ENCODE results near the gene PPFIBP2. TPM values are rescaled to one million over a fixed set of nuclear protein-coding genes. Genes with fewer than 3 reads are reported as not detected.

The PPFIBP2 gene
- total RNA-seq, 4 donors from 2014 or later: 7.5 to 12.5 (median 10.0) TPM

- Histone ChIP-seq H3K27ac (replicated peaks in 1 of 4) (peak overlapping the region in 1 of 4 donors; percentile 41), H3K9me3 (no peaks in the 10 kb centered on the region), H3K4me3 (no peak overlapping the region), H3K4me1 (peaks cover 4 to 24% (median 17%) of the 10 kb centered on the region in 4 donors), H3K27me3 (no peaks in the 10 kb centered on the region), H3K36me3 (no peaks in the 10 kb centered on the region)
- intact Hi-C loops (cut with DNase I): no loop called here
- no peak for DNase-seq (ENCODE audit: extremely low spot score)
- 93% methylated on average over 4 of the region's 4 CpGs for WGBS
- no peak for TF ChIP-seq POLR2A (IDR thresholded peaks at IDR 0.05; ENCODE audit: low read depth)
- no peak for TF ChIP-seq EP300 (IDR thresholded peaks at IDR 0.05)
- TF ChIP-seq, protein P1, sequence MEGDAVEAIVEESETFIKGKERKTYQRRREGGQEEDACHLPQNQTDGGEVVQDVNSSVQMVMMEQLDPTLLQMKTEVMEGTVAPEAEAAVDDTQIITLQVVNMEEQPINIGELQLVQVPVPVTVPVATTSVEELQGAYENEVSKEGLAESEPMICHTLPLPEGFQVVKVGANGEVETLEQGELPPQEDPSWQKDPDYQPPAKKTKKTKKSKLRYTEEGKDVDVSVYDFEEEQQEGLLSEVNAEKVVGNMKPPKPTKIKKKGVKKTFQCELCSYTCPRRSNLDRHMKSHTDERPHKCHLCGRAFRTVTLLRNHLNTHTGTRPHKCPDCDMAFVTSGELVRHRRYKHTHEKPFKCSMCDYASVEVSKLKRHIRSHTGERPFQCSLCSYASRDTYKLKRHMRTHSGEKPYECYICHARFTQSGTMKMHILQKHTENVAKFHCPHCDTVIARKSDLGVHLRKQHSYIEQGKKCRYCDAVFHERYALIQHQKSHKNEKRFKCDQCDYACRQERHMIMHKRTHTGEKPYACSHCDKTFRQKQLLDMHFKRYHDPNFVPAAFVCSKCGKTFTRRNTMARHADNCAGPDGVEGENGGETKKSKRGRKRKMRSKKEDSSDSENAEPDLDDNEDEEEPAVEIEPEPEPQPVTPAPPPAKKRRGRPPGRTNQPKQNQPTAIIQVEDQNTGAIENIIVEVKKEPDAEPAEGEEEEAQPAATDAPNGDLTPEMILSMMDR (IDR thresholded peaks at IDR 0.05): no peak
- no peak for TF ChIP-seq POLR2AphosphoS5 (IDR thresholded peaks at IDR 0.05)
Observed at GRCh38 chr11:7522546-7522945, 8.7 kb downstream of the PPFIBP2 start.

DNA sequence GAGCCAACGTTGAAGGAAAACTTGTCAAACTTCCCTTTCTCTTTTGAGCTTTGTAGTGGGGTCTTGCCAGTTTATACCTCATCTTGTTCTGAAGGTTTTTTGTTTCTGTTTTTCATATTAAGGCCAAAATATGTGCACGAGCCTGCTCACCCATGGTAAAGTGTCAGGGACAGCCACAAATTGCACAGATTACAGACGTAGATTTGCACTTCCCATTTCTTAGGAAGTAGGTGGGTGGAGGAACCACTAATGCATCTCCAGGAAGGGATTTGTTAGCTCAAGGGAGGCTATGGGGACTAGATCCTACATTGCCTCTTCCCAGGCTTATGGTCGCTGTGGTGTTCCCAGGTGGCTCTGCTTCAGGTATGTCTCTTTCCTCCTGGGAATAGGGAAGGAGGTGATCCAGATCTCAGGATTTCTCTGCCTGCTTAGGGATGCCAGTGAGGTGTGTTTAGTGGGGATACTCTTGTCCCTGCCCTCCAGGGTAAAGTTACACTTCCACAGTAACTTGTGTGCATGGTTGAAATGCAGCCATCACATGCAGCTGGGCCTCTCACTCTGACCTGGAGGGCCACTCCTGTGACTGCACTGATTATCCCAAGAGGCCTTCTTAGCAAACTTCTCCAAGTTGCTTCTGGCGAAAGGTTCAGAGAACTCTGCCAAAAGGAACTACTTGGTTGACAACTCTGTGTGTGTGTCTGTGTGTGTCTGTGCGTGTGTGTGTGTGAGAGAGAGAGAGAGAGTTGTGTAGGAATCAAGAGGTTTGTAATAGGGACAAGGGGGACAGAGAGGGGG lies 9.8 kb downstream of the PPFIBP2 start:
- intact Hi-C loops (cut with DNase I): no loop called here
- Histone ChIP-seq H3K36me3 (no peaks in the 10 kb centered on the region), H3K4me3 (no peak overlapping the region), H3K27ac (replicated peaks in 1 of 4) (peak overlapping the region in 2 of 4 donors; percentile 11 to 29), H3K27me3 (no peaks in the 10 kb centered on the region), H3K9me3 (no peaks in the 10 kb centered on the region), H3K4me1 (peaks cover 4 to 24% (median 17%) of the 10 kb centered on the region in 4 donors)
- DNase-seq (ENCODE audit: extremely low spot score): no peak
- TF ChIP-seq, protein P1 (IDR thresholded peaks at IDR 0.05): no peak
- TF ChIP-seq POLR2AphosphoS5 (IDR thresholded peaks at IDR 0.05) (no peak), EP300 (IDR thresholded peaks at IDR 0.05) (no peak), POLR2A (IDR thresholded peaks at IDR 0.05; ENCODE audit: low read depth) (no peak)
- WGBS: 73% methylated on average over 6 of the region's 6 CpGs

GRCh38 chr11:7524462-7525235 lies 10.8 kb downstream of the PPFIBP2 start:
- Histone ChIP-seq H3K27ac (replicated peaks in 1 of 4) (peak overlapping the region in 2 of 4 donors; percentile 11 to 29), H3K27me3 (no peaks in the 10 kb centered on the region), H3K4me3 (peak overlapping the region in 1 of 4 donors; percentile 10), H3K36me3 (no peaks in the 10 kb centered on the region), H3K9me3 (no peaks in the 10 kb centered on the region), H3K4me1 (peaks cover 4 to 24% (median 17%) of the 10 kb centered on the region in 4 donors)
- 76% methylated on average over 6 of the region's 6 CpGs for WGBS
- TF ChIP-seq POLR2A (IDR thresholded peaks at IDR 0.05; ENCODE audit: low read depth) (no peak), POLR2AphosphoS5 (IDR thresholded peaks at IDR 0.05) (no peak), EP300 (IDR thresholded peaks at IDR 0.05) (no peak)
- TF ChIP-seq, protein P1 (IDR thresholded peaks at IDR 0.05): no peak
- no peak for DNase-seq (ENCODE audit: extremely low spot score)
- intact Hi-C loops (cut with DNase I): no loop called here

DNA sequence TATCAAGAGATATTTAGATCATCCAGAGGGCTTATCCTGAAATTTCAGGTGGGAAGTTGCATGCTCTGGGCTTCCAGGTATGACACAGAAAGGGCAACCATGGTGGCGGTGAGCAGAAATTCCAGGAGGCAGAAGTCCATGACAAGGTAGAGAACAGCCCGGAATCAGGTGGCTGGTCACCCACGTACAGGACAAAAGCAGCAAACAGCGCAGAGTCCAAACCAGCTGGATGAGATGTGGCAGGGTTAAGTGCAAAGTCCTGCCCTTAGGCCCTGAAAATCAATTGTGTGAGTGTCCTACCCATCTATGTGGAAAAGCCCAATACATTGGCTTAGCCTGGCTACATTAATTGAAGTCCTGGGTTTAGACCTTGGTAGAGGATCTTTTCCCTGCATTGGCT lies 11.6 kb downstream of the PPFIBP2 start:
- WGBS: 100% methylated on average over 3 of the region's 4 CpGs
- no peak for TF ChIP-seq POLR2AphosphoS5 (IDR thresholded peaks at IDR 0.05)
- TF ChIP-seq, protein P1 (IDR thresholded peaks at IDR 0.05): no peak
- no peak for TF ChIP-seq POLR2A (IDR thresholded peaks at IDR 0.05; ENCODE audit: low read depth)
- no peak for TF ChIP-seq EP300 (IDR thresholded peaks at IDR 0.05)
- peaks cover 4 to 24% (median 17%) of the 10 kb centered on the region in 4 donors for H3K4me1 ChIP-seq
- H3K27me3 ChIP-seq: no peaks in the 10 kb centered on the region
- no peak for DNase-seq (ENCODE audit: extremely low spot score)
- intact Hi-C loops (cut with DNase I): no loop called here
- H3K27ac ChIP-seq (replicated peaks in 1 of 4): no peak overlapping the region
- H3K4me3 ChIP-seq: no peak overlapping the region
- no peaks in the 10 kb centered on the region for H3K36me3 ChIP-seq
- H3K9me3 ChIP-seq: no peaks in the 10 kb centered on the region

Data from esophagus muscularis mucosa (tissue), 4 donors.